B cell (primary cell): ENCODE data around the gene CLEC10A. TPM values are rescaled to one million over a fixed set of nuclear protein-coding genes. Genes with fewer than 3 reads are reported as not detected.

Experiments used
- ATAC-seq: fragments of 200-7000 bp; cut with Tn5 transposase; one replicate; pipeline ENCODE4 v1.10.0; 2021; ENCODE audit warnings: low read depth, mild to moderate bottlenecking, moderate number of reproducible peaks, moderate library complexity
- CTCF ChIA-PET: fragments of 350-600 bp; sonication (Branson Sonifier 250); formaldehyde crosslinking; loops from one replicate; lab custom pipeline; 2021; ENCODE audit warnings: antibody characterized with exemption, inconsistent platforms; lab: Charles Lee
- POLR2A ChIA-PET: fragments of 350-600 bp; sonication (Branson Sonifier 250); formaldehyde crosslinking; loops from one replicate; lab custom pipeline; 2021; ENCODE audit warnings: antibody characterized with exemption; lab: Charles Lee
- DNase-seq: peaks from one replicate; pipeline ENCODE4 v3.0.0; 2013
- H2AFZ ChIP-seq: 2 replicates; pipeline ENCODE4 v1.6.1; 2012; ENCODE audit warnings: mild to moderate bottlenecking, low read depth, low read length; ENCODE audit not compliant: insufficient read depth, poor library complexity, severe bottlenecking
- H3K27ac ChIP-seq, 2 donors: 1 replicate in 1 of 2; 2 replicates in 1 of 2; pipeline ENCODE4 v1.5.1; 2012 to 2013; ENCODE audit warnings: low read length in 2 of 2, mild to moderate bottlenecking in 2 of 2, moderate library complexity in 1 of 2
- H3K27me3 ChIP-seq, 4 experiments: fragments of 200-600 bp in 1 of 4; sonication (generic) in 1 of 4; replicated peaks in 1 of 4; 1 replicate in 2 of 4; 2 replicates in 2 of 4; pipeline versions ENCODE4 v1.6.1 to v1.7.0; 2013 to 2016; ENCODE audit warnings: low read length in 3 of 4, mild to moderate bottlenecking in 2 of 4, mixed read lengths in 1 of 4, moderate library complexity in 1 of 4; ENCODE audit not compliant: insufficient read depth in 4 of 4, control insufficient read depth in 3 of 4; ENCODE audit errors: control extremely low read depth in 1 of 4
- H3K36me3 ChIP-seq, 2 experiments: replicated peaks in 1 of 2; 1 replicate in 1 of 2; 2 replicates in 1 of 2; pipeline versions ENCODE4 v1.6.1 to v1.7.1; 2013; ENCODE audit warnings: low read length in 1 of 2; ENCODE audit not compliant: insufficient read depth in 2 of 2, control insufficient read depth in 1 of 2; ENCODE audit errors: control extremely low read depth in 1 of 2, extremely low read depth in 1 of 2
- H3K4me1 ChIP-seq, 2 donors: fragments of 200-600 bp in 1 of 2; sonication (generic) in 1 of 2; 1 replicate in 1 of 2; 2 replicates in 1 of 2; pipeline versions ENCODE4 v1.5.1 to v1.6.1; 2013 to 2017; ENCODE audit warnings: low read length in 2 of 2; ENCODE audit not compliant: control insufficient read depth in 2 of 2, insufficient read depth in 2 of 2
- H3K4me2 ChIP-seq: replicated peaks from 2 replicates; pipeline ENCODE3; 2012; ENCODE audit warnings: mild to moderate bottlenecking, low read depth, low read length; ENCODE audit not compliant: poor library complexity, severe bottlenecking
- H3K4me3 ChIP-seq, 5 experiments: fragments of 200-600 bp in 1 of 5; sonication (generic) in 1 of 5; 1 replicate in 3 of 5; 2 replicates in 2 of 5; pipeline versions ENCODE4 v1.5.1 to v1.7.0; 2011 to 2016; ENCODE audit warnings: low read length in 4 of 5, mild to moderate bottlenecking in 4 of 5, low read depth in 2 of 5, control low read depth in 1 of 5, moderate library complexity in 1 of 5; ENCODE audit not compliant: insufficient read depth in 1 of 5; ENCODE audit errors: control extremely low read depth in 1 of 5, extremely low read depth in 1 of 5
- H3K79me2 ChIP-seq: fragments of 200-600 bp; sonication (generic); one replicate; pipeline ENCODE4 v1.6.0; 2016; ENCODE audit warnings: low read length; ENCODE audit not compliant: control insufficient read depth, insufficient read depth
- H3K9ac ChIP-seq: fragments of 200-600 bp; sonication (generic); 2 replicates; pipeline ENCODE4 v1.6.1; 2017; ENCODE audit warnings: mild to moderate bottlenecking, low read length, moderate library complexity
- H3K9me3 ChIP-seq, 3 donors: one replicate each; pipeline versions ENCODE4 v1.6.1 to v1.7.1; 2013; ENCODE audit warnings: low read length in 2 of 3; ENCODE audit not compliant: control insufficient read depth in 2 of 3, insufficient read depth in 1 of 3; ENCODE audit errors: control extremely low read depth in 1 of 3
- H4K20me1 ChIP-seq: 2 replicates; pipeline ENCODE4 v1.6.0; 2012; ENCODE audit warnings: mild to moderate bottlenecking, low read length; ENCODE audit not compliant: insufficient read depth, control insufficient read depth, poor library complexity, severe bottlenecking
- H3K27ac Mint-ChIP-seq: one replicate; pipeline ENCODE4 v1.8.0; 2021; ENCODE audit warnings: mixed read lengths
- H3K27me3 Mint-ChIP-seq: one replicate; pipeline ENCODE4 v1.8.0; 2021; ENCODE audit warnings: mixed read lengths
- H3K4me1 Mint-ChIP-seq: one replicate; pipeline ENCODE4 v1.8.0; 2021; ENCODE audit warnings: mixed read lengths
- H3K4me3 Mint-ChIP-seq: one replicate; pipeline ENCODE4 v1.8.0; 2021; ENCODE audit warnings: mixed read lengths
- H3K9me3 Mint-ChIP-seq: one replicate; pipeline ENCODE4 v1.8.0; 2022; ENCODE audit warnings: mixed read lengths; ENCODE audit not compliant: insufficient read depth
- EZH2 ChIP-seq: IDR thresholded peaks from 2 replicates; pipeline ENCODE4 v1.6.1; 2012; ENCODE audit warnings: borderline replicate concordance, low read depth, mild to moderate bottlenecking, moderate library complexity, low read length; ENCODE audit not compliant: insufficient read depth, poor library complexity, severe bottlenecking
- WGBS: methylation state at CpG from one replicate; pipeline ENCODE4 v1.1.5; 2013; ENCODE audit warnings: missing lambda C conversion rate; ENCODE audit not compliant: insufficient coverage; 5-methylcytosine and 5-hydroxymethylcytosine counted together
- intact Hi-C: fragments of 100-400 bp; cut with micrococcal nuclease; formaldehyde crosslinking; loops from one replicate; pipeline ENCODE4 v1.10.0; 2022
- polyA plus RNA-seq: library from polyadenylated mRNA; depleted of rRNA; stranded (reverse); fragments of >200 nt; gene quantifications from 2 replicates; pipeline ENCODE4 v1.2.3, GENCODE V29; 2012
- total RNA-seq, 2 donors: library from RNA; stranded (reverse); fragments of 120-200 nt in 1 of 2; gene quantifications; 1 replicate in 1 of 2; 2 replicates in 1 of 2; pipeline versions ENCODE4 v1.2.3 to v1.2.4, GENCODE V29; 2013 to 2022
- TF ChIP-seq, protein P1 (sequence below): fragments of 200-600 bp; IDR thresholded peaks from one replicate; pipeline ENCODE4 v1.8.0; 2022; ENCODE audit warnings: antibody characterized with exemption, mild to moderate bottlenecking

CLEC10A gene
- total and polyA plus RNA-seq, 2 donors (not counting 1 experiment from before 2014, with no cell fraction given) = 0.15 TPM; not detected in 1

DNA sequence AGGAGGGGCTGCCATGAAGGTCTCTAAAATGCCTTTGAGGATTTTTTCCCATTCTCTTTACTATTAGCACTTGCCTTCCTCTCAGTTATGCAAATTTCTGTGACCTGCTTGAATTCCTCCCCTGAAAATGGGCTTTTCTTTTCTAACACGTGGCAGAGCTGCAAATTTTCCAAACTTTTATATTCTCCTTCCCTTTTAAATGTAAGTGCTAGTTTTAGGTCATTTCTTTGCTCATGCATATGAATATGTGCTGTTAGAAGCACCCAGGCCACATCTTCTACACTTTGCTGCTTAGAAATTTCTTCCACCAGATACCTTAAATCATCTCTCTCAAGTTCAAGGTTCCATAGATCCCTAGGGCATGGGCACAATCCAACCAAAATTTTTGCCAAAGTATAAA is 11.8 kb downstream of the CLEC10A start:
- H3K4me3 Mint-ChIP-seq = no peak overlapping the region
- Histone ChIP-seq H2AFZ (no peak overlapping the region), H3K27ac (no peak overlapping the region), H3K36me3 (no peaks in the 10 kb centered on the region), H3K9me3 (peaks cover 0 to 19% (median 15%) of the 10 kb centered on the region in 3 donors), H3K79me2 (no peaks in the 10 kb centered on the region), H3K27me3 (no peaks in the 10 kb centered on the region), H3K4me1 (peaks cover 14 to 18% of the 10 kb centered on the region in 2 donors), H4K20me1 (no peaks in the 10 kb centered on the region), H3K4me2 (no peak overlapping the region), H3K4me3 (no peak overlapping the region), H3K9ac (no peak overlapping the region)
- POLR2A ChIA-PET = no interaction called here
- CTCF ChIA-PET = no interaction called here
- no peak for DNase-seq
- WGBS = no CpG with 5 or more reads among the region's 1 CpG
- TF ChIP-seq, protein P1, sequence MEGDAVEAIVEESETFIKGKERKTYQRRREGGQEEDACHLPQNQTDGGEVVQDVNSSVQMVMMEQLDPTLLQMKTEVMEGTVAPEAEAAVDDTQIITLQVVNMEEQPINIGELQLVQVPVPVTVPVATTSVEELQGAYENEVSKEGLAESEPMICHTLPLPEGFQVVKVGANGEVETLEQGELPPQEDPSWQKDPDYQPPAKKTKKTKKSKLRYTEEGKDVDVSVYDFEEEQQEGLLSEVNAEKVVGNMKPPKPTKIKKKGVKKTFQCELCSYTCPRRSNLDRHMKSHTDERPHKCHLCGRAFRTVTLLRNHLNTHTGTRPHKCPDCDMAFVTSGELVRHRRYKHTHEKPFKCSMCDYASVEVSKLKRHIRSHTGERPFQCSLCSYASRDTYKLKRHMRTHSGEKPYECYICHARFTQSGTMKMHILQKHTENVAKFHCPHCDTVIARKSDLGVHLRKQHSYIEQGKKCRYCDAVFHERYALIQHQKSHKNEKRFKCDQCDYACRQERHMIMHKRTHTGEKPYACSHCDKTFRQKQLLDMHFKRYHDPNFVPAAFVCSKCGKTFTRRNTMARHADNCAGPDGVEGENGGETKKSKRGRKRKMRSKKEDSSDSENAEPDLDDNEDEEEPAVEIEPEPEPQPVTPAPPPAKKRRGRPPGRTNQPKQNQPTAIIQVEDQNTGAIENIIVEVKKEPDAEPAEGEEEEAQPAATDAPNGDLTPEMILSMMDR = no peak
- TF ChIP-seq EZH2 = no peak
- intact Hi-C loops = no loop called here
- H3K27me3 Mint-ChIP-seq = peaks cover 19% of the 10 kb centered on the region
- no peak overlapping the region for H3K27ac Mint-ChIP-seq
- H3K4me1 Mint-ChIP-seq = peaks cover 13% of the 10 kb centered on the region
- H3K9me3 Mint-ChIP-seq = peaks cover 14% of the 10 kb centered on the region
- ATAC-seq = no peak

DNA sequence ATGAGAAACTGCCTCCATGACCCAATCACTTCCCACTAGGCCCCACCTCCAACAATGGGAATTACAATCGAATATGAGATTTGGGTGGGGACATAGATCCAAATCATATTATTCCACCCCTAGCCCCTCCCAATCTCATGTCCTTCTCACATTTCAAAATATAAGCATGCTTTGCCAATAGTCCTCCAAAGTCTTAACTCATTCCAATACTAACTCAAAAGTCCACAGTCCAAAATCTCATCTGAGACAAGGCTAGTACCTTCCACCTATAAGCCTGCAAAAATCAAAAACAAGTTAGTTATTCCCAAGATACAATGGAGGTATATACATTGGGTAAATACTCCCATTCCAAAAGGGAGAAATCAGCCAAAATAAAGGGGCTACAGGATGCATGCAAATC is 12.9 kb downstream of the CLEC10A start:
- Histone ChIP-seq H3K79me2 (no peaks in the 10 kb centered on the region), H3K4me3 (no peak overlapping the region), H3K36me3 (no peaks in the 10 kb centered on the region), H3K27ac (no peak overlapping the region), H3K9me3 (peaks cover 0 to 19% (median 15%) of the 10 kb centered on the region in 3 donors), H3K4me2 (no peak overlapping the region), H3K27me3 (peaks cover 0 to 3% (median 0%) of the 10 kb centered on the region in 4 experiments), H3K9ac (no peak overlapping the region), H4K20me1 (no peaks in the 10 kb centered on the region), H2AFZ (no peak overlapping the region), H3K4me1 (peaks cover 8% of the 10 kb centered on the region in 2 donors)
- Mint-ChIP-seq H3K9me3 (peaks cover 14% of the 10 kb centered on the region), H3K27ac (no peak overlapping the region), H3K4me1 (peaks cover 6% of the 10 kb centered on the region), H3K27me3 (peaks cover 25% of the 10 kb centered on the region), H3K4me3 (no peak overlapping the region)
- WGBS = 88% methylated on average over 1 of the region's 1 CpG
- intact Hi-C loops = no loop called here
- CTCF ChIA-PET = no interaction called here
- POLR2A ChIA-PET = interaction anchor here (0.6 kb wide), 1 partner anchor 20 kb away, joined by 9 read pairs; no protein-coding TSS in a partner anchor
- DNase-seq = no peak
- TF ChIP-seq, protein P1 = no peak
- no peak for TF ChIP-seq EZH2
- ATAC-seq = no peak
